Measurements from ENCODE around the gene ZBTB37.

DNA sequence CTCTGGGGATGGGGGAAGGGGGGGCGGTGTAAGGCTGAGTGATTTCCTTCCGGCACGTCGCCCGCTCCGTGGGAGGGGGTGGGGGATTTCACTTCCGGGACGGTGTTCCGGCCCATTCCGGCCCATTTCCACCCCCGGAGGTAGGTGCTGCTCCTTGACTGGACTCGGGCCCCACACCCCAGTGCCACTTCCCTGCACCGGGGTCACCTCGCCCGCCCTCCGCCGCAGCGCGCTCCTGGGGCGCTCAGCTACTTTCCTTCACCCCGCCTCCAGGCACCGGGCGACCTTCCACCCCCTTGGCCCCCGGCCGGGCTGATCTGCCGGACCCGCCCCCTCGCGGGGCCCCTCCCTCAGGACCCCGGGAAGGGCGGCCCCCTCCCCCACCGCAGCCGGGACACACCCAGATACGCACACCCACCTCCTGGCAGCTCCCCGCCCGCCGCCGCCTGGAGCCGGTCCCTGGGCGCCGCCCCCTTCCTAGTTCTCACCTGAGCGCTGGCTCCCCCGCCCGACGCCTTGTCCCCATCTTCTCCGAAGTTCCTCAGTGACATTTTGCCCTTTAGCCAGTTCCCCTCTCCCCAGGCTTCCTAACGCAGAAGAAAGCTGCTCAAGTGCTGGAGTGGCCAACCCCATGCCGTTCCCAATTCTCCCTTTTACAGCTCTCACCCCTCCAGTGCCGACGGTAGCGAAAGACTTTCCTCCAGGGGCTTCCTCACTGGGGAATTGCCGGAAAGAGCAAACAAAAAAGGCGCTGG is at the start of gene ZBTB37:
- TF ChIP-seq, protein P1, sequence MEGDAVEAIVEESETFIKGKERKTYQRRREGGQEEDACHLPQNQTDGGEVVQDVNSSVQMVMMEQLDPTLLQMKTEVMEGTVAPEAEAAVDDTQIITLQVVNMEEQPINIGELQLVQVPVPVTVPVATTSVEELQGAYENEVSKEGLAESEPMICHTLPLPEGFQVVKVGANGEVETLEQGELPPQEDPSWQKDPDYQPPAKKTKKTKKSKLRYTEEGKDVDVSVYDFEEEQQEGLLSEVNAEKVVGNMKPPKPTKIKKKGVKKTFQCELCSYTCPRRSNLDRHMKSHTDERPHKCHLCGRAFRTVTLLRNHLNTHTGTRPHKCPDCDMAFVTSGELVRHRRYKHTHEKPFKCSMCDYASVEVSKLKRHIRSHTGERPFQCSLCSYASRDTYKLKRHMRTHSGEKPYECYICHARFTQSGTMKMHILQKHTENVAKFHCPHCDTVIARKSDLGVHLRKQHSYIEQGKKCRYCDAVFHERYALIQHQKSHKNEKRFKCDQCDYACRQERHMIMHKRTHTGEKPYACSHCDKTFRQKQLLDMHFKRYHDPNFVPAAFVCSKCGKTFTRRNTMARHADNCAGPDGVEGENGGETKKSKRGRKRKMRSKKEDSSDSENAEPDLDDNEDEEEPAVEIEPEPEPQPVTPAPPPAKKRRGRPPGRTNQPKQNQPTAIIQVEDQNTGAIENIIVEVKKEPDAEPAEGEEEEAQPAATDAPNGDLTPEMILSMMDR (IDR thresholded peaks at IDR 0.05; ENCODE audit: low read depth, low read length) = no peak
- TF ChIP-seq POLR2A (IDR thresholded peaks at IDR 0.05; ENCODE audit: extremely low read depth, insufficient read length) = no peak

All from NB4 (cell line).